Measurements from ENCODE around the gene FAM184A. TPM values are rescaled to one million over a fixed set of nuclear protein-coding genes. Genes with fewer than 3 reads are reported as not detected.

Gene FAM184A
- total and polyA plus RNA-seq, 2 of the 8 experiments (the other 6 are each of a cell fraction or from before 2014, with no cell fraction given), result 6.3 to 11.3 TPM

DNA sequence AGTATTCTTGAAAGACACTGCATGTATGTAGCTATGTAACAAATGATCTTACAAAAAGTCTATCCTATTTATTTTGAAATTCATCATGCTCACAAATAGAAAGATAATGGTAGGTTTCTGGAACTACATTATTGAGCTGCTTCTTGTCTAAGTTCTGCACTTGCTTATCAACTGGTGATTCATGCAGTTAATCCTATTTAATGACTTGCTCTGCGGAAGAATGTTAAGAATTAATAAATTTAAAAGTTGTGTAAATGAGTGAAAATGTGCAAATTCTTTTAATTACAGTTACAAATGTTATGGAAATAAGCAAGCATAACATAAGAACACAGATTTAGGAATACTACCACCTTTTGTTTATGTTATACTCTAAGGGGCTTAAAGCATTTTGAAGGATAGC lies 76.4 kb downstream of the FAM184A start:
- H3K4me2 ChIP-seq (ENCODE audit: insufficient read depth in 1 of 2, low read depth in 2 of 2, low read length in 2 of 2), result no peak overlapping the region
- ChIA-PET CTCF (ENCODE audit: partially characterized antibody) (interaction anchor here (1.3 kb wide), 1 partner anchor 108 kb away, joined by 3 read pairs; no protein-coding TSS in a partner anchor), POLR2A (ENCODE audit: partially characterized antibody) (no interaction called here)
- TF ChIP-seq CBX8 (IDR thresholded peaks at IDR 0.05; ENCODE audit: borderline replicate concordance, low read depth, low read length) (no peak), TAF7 (optimal IDR thresholded peaks at IDR 0.05; ENCODE audit: borderline replicate concordance, low read depth, low read length) (no peak), JUND (IDR thresholded peaks at IDR 0.05; ENCODE audit: low read length) (no peak), SP2 (IDR thresholded peaks at IDR 0.05; ENCODE audit: low read length) (no peak), CEBPB (IDR thresholded peaks at IDR 0.05; ENCODE audit: low read depth, low read length) (no peak), MAFK (IDR thresholded peaks at IDR 0.05; ENCODE audit: low read depth, low read length) (no peak), HDAC2 (IDR thresholded peaks at IDR 0.05; ENCODE audit: borderline replicate concordance in 1 of 2, low read depth in 2 of 2, low read length in 2 of 2) (no peak), HDAC6 (IDR thresholded peaks at IDR 0.05; ENCODE audit: low read depth, low read length) (no peak), RFX5 (IDR thresholded peaks at IDR 0.05; ENCODE audit: borderline replicate concordance, low read depth, low read length) (no peak)
- TF ChIP-seq, protein P1, sequence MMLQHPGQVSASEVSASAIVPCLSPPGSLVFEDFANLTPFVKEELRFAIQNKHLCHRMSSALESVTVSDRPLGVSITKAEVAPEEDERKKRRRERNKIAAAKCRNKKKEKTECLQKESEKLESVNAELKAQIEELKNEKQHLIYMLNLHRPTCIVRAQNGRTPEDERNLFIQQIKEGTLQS (IDR thresholded peaks at IDR 0.05; ENCODE audit: insufficient read depth, low read depth, low read length), result no peak
- no peak overlapping the region for H2AFZ ChIP-seq (ENCODE audit: low read length)
- no peak overlapping the region for H2AK5ac ChIP-seq (ENCODE audit: low read depth, low read length)
- H3K23ac ChIP-seq (ENCODE audit: insufficient read length), result no peak overlapping the region
- H3K4me3 ChIP-seq (ENCODE audit: extremely low read depth in 1 of 4, insufficient read depth in 2 of 4, low read depth in 3 of 4, low read length in 4 of 4), result no peak overlapping the region
- H4K8ac ChIP-seq (ENCODE audit: extremely low read depth, insufficient read depth, low read length), result no peak overlapping the region
- H2BK120ac ChIP-seq (replicated peaks; ENCODE audit: low read depth, low read length), result no peak overlapping the region
- no peaks in the 10 kb centered on the region for H4K20me1 ChIP-seq (replicated peaks in 1 of 2; ENCODE audit: control insufficient read depth in 1 of 2, insufficient read depth in 2 of 2, low read length in 2 of 2)
- no peaks in the 10 kb centered on the region for H3K79me1 ChIP-seq (ENCODE audit: low read depth, low read length)
- no peak overlapping the region for H2BK5ac ChIP-seq (ENCODE audit: low read depth, low read length)
- FAIRE-seq (no peak), DNase-seq (ENCODE audit: low read depth in 1 of 2, low spot score in 2 of 2) (no peak)
- no peaks in the 10 kb centered on the region for H3K23me2 ChIP-seq (ENCODE audit: low read depth, low read length)
- no peak overlapping the region for H2BK12ac ChIP-seq (ENCODE audit: low read depth, low read length)
- H3K79me2 ChIP-seq (ENCODE audit: control insufficient read depth in 1 of 2, insufficient read depth in 2 of 2, low read length in 2 of 2), result no peaks in the 10 kb centered on the region
- WGBS, 2 experiments (ENCODE audit: extremely low coverage in 1 of 2, insufficient coverage in 1 of 2, insufficient read length in 1 of 2, insufficient replicate concordance in 2 of 2, low coverage in 1 of 2, low lambda C conversion rate in 2 of 2, missing lambda C conversion rate in 1 of 2), result 93% methylated on average over 1 of the region's 1 CpG; no CpG with 5 or more reads in 1 of the 2 experiments
- no peak overlapping the region for H3K14ac ChIP-seq (ENCODE audit: insufficient read length)
- no peak overlapping the region for H4K91ac ChIP-seq (replicated peaks; ENCODE audit: insufficient read length, low read length)
- H3K36me3 ChIP-seq (ENCODE audit: control insufficient read depth in 2 of 4, insufficient read depth in 4 of 4, low read length in 3 of 4), result no peaks in the 10 kb centered on the region
- no peak overlapping the region for H3K18ac ChIP-seq (ENCODE audit: extremely low read depth, low read length)
- H3K4ac ChIP-seq (replicated peaks; ENCODE audit: insufficient read length, low read depth, low read length), result no peak overlapping the region
- no peak overlapping the region for H3K56ac ChIP-seq (replicated peaks; ENCODE audit: insufficient read length, low read depth, low read length)
- H3K9ac ChIP-seq (replicated peaks in 1 of 4; ENCODE audit: extremely low read depth in 1 of 4, low read depth in 3 of 4, low read length in 3 of 4), result no peak overlapping the region
- H4K5ac ChIP-seq (ENCODE audit: insufficient read length, low read depth, low read length), result no peak overlapping the region
- no peaks in the 10 kb centered on the region for H3K27me3 ChIP-seq (replicated peaks in 1 of 4; ENCODE audit: control insufficient read depth in 3 of 4, extremely low read depth in 1 of 4, insufficient read depth in 3 of 4, low read length in 3 of 4)
- H3K4me1 ChIP-seq (replicated peaks in 1 of 4; ENCODE audit: control insufficient read depth in 3 of 4, insufficient read depth in 4 of 4, low read length in 3 of 4), result no peaks in the 10 kb centered on the region
- H2BK15ac ChIP-seq (ENCODE audit: low read length), result no peak overlapping the region
- H2BK20ac ChIP-seq (ENCODE audit: low read length), result no peak overlapping the region
- no peak overlapping the region for H3K27ac ChIP-seq (ENCODE audit: low read depth, low read length)
- H3K9me3 ChIP-seq (ENCODE audit: insufficient read depth in 2 of 2, low read depth in 1 of 2, low read length in 1 of 2), result no peaks in the 10 kb centered on the region
